OCI-LY1 (cell line): ENCODE measurements around the gene RAPGEF4.

Source experiments
- H2AFZ ChIP-seq: fragments of 200-600 bp; sonication (generic), shearing (Covaris generic); 2 replicates; pipeline ENCODE4 v1.6.0; 2014; ENCODE audit warnings: antibody characterized with exemption, mild to moderate bottlenecking, low read length
- H3F3A ChIP-seq: fragments of 200-600 bp; sonication (generic), shearing (Covaris generic); 2 replicates; pipeline ENCODE4 v1.6.0; 2014; ENCODE audit warnings: mild to moderate bottlenecking, antibody characterized with exemption, low read length, moderate library complexity; ENCODE audit not compliant: insufficient read depth
- H3K27ac ChIP-seq: fragments of 200-600 bp; sonication (generic); 2 replicates; pipeline ENCODE4 v1.5.1; 2014; ENCODE audit warnings: low read length, mixed run types, mild to moderate bottlenecking, low read depth; ENCODE audit not compliant: poor library complexity, severe bottlenecking
- H3K27me3 ChIP-seq: fragments of 200-600 bp; sonication (generic); 2 replicates; pipeline ENCODE4 v1.6.0; 2014; ENCODE audit warnings: antibody characterized with exemption, mild to moderate bottlenecking, low read length, moderate library complexity; ENCODE audit not compliant: insufficient read depth
- H3K36me3 ChIP-seq: fragments of 200-600 bp; sonication (generic); 2 replicates; pipeline ENCODE4 v1.6.1; 2014; ENCODE audit warnings: mild to moderate bottlenecking, antibody characterized with exemption, low read length, moderate library complexity, mixed read lengths; ENCODE audit not compliant: insufficient read depth
- H3K4me1 ChIP-seq: fragments of 200-600 bp; sonication (generic); 2 replicates; pipeline ENCODE4 v1.5.1; 2014; ENCODE audit warnings: mild to moderate bottlenecking, low read length, moderate library complexity; ENCODE audit not compliant: insufficient read depth, severe bottlenecking
- H3K4me2 ChIP-seq: fragments of 200-600 bp; sonication (generic), shearing (Covaris generic); 2 replicates; pipeline ENCODE4 v1.6.1; 2014; ENCODE audit warnings: low read length
- H3K4me3 ChIP-seq: fragments of 200-600 bp; sonication (generic); 2 replicates; pipeline ENCODE4 v1.5.1; 2014; ENCODE audit warnings: low read length, low read depth, mild to moderate bottlenecking, mixed read lengths; ENCODE audit not compliant: poor library complexity, severe bottlenecking
- H3K79me2 ChIP-seq: fragments of 200-600 bp; shearing (Covaris generic); 2 replicates; pipeline ENCODE4 v1.6.1; 2016; ENCODE audit warnings: mixed run types, low read length, mixed read lengths; ENCODE audit not compliant: insufficient read depth
- H3K9ac ChIP-seq: fragments of 200-600 bp; sonication (generic), shearing (Covaris generic); 2 replicates; pipeline ENCODE4 v1.6.1; 2014; ENCODE audit warnings: mild to moderate bottlenecking, low read length, mixed read lengths
- H3K9me2 ChIP-seq: fragments of 200-600 bp; sonication (generic), shearing (Covaris generic); 2 replicates; pipeline ENCODE4 v1.6.1; 2014; ENCODE audit warnings: low read depth, mild to moderate bottlenecking, low read length, mixed read lengths
- H3K9me3 ChIP-seq: fragments of 200-600 bp; shearing (Covaris generic); 2 replicates; pipeline ENCODE4 v1.6.1; 2014; ENCODE audit warnings: low read length, mixed read lengths
- H4K20me1 ChIP-seq: fragments of 200-600 bp; sonication (generic), shearing (Covaris generic); 2 replicates; pipeline ENCODE4 v1.6.0; 2016; ENCODE audit warnings: mild to moderate bottlenecking, low read length; ENCODE audit not compliant: insufficient read depth
- CTCF ChIP-seq: fragments of 200-600 bp; sonication (generic), shearing (Covaris generic); IDR thresholded peaks from 2 replicates; pipeline ENCODE4 v1.5.1; 2017; ENCODE audit warnings: mild to moderate bottlenecking, antibody characterized with exemption, low read length, moderate library complexity, mixed read lengths
- EZH2 ChIP-seq: fragments of 200-600 bp; sonication (generic), shearing (Covaris generic); IDR thresholded peaks from 2 replicates; pipeline ENCODE4 v1.8.0; 2017; ENCODE audit warnings: borderline replicate concordance, mixed run types, mild to moderate bottlenecking, antibody characterized with exemption, low read length, moderate library complexity, mixed read lengths

RAPGEF4 gene

GRCh38 chr2:172964511-172965139 lies 229.0 kb downstream of the RAPGEF4 start:
- Histone ChIP-seq H3K9me3 (no peaks in the 10 kb centered on the region), H3K4me2 (no peak overlapping the region), H4K20me1 (no peaks in the 10 kb centered on the region), H3K27ac (no peak overlapping the region), H3K79me2 (no peaks in the 10 kb centered on the region), H3K9ac (no peak overlapping the region), H2AFZ (no peak overlapping the region), H3K27me3 (peaks cover 7% of the 10 kb centered on the region; the same call in 1 of the 2 replicates), H3F3A (no peaks in the 10 kb centered on the region), H3K4me3 (no peak overlapping the region), H3K9me2 (no peaks in the 10 kb centered on the region), H3K36me3 (no peaks in the 10 kb centered on the region), H3K4me1 (no peaks in the 10 kb centered on the region)
- TF ChIP-seq CTCF (no peak), EZH2 (no peak)

DNA sequence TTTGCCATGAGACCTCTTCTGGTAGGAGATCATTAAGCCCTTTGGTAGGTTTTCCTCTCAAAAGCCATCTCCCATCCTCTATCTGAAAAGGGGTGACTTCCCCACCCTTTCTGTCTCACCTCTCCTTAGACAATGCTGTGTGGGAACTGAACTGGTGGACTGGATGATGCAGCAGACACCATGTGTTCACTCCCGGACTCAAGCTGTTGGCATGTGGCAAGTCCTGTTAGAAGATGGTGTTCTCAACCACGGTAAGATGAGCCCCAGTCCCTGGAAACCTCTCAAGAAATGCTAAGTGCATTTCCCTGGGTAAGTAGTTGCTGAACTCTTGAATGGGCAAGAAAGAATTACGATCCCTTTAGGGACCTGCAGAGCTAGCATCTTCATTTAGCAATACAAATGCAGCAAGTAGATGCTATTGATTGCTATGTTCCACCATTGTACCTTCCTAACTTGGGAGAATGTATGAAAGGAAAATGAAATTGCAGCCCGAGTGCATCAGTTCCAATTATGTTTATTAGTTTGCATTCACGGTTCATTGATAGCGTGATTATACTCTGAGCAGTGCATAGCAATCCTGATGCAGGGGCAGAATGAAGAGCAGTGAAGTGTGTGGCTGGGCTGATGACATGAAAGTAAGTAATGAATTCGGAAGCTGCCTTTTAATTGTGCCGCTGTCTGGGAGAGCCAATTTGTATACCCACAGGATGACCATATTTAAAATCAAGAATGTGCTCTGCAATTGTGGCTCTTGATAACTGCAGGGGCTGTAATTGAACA lies 230.0 kb downstream of the RAPGEF4 start:
- Histone ChIP-seq H3K27ac (no peak overlapping the region), H3K9me3 (no peaks in the 10 kb centered on the region), H3K36me3 (no peaks in the 10 kb centered on the region), H3K4me3 (no peak overlapping the region), H3K4me1 (no peaks in the 10 kb centered on the region), H3K27me3 (0 out of 2 replicates have a peak, but pooled peaks cover 7% of the 10 kb centered on the region), H4K20me1 (no peaks in the 10 kb centered on the region), H3K79me2 (no peaks in the 10 kb centered on the region), H3F3A (no peaks in the 10 kb centered on the region), H3K4me2 (no peak overlapping the region), H3K9ac (no peak overlapping the region), H2AFZ (no peak overlapping the region), H3K9me2 (no peaks in the 10 kb centered on the region)
- TF ChIP-seq CTCF (no peak), EZH2 (no peak)

DNA sequence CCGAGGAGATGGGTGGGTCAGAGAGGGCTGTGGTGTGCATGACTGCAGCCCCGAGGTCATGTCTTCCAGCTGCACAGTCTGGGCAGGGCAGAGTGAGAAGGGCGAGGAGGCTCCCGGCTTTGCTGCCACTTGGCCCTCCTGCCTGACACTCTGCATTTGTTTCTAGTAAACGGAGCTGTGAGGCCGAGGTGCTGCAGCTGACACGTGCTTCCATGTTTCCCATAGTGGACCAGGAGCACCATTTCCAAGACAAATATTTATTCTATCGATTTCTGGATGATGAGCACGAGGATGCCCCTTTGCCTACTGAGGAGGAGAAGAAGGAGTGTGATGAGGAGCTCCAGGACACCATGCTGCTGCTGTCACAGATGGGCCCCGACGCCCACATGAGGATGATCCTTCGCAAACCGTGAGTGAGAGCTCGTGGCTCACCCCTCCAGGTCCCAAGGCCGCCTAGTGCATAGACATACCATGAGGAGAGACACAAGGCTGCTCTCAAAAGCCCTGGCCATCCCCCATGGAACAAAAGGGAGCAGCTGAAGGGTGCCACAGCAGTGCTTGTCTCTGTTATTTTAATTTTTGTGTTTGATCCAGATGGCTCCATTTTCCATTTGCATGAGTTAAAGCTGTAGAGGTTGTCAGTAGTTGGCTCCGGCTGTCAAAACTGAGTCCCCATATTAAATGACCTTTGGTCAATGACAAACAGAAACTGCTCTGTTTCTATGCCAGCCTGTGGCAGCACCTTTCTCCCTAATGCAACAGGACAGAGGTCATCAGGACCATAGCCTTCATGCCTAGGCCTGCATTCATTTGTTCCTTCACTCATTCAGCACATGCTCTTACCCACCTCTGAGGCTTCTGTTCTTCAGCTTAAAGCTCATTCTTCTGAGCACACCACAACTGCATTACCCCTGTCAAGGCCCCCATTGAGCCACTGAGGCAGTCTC lies 231.7 kb downstream of the RAPGEF4 start:
- TF ChIP-seq CTCF (no peak), EZH2 (no peak)
- Histone ChIP-seq H3K9me3 (no peaks in the 10 kb centered on the region), H3K27ac (no peak overlapping the region), H3K9ac (no peak overlapping the region), H3K36me3 (no peaks in the 10 kb centered on the region), H3K4me1 (no peaks in the 10 kb centered on the region), H3K27me3 (0 out of 2 replicates have a peak, but pooled peaks cover 7% of the 10 kb centered on the region), H3F3A (no peaks in the 10 kb centered on the region), H3K79me2 (no peaks in the 10 kb centered on the region), H3K4me3 (no peak overlapping the region), H3K4me2 (no peak overlapping the region), H4K20me1 (no peaks in the 10 kb centered on the region), H3K9me2 (no peaks in the 10 kb centered on the region), H2AFZ (no peak overlapping the region)
